Hepatic stellate cell (primary cell): ENCODE measurements around the gene PROM1.

Experiments used
- DNase-seq: peaks from one replicate; pipeline ENCODE4 v3.0.0; 2011; ENCODE audit warnings: low spot score

Gene PROM1

GRCh38 chr4:16025268-16025667, 58.6 kb downstream of the PROM1 start:
- no peak for DNase-seq

- DNase-seq: no peak
These were observed 59.9 kb downstream of the PROM1 start for GRCh38 chr4:16023776-16024408.

- no peak for DNase-seq
These were observed 61.8 kb downstream of the PROM1 start for GRCh38 chr4:16021804-16022560.

GRCh38 chr4:16019649-16020048, 64.2 kb downstream of the PROM1 start:
- no peak for DNase-seq

- no peak for DNase-seq
These were observed 65.0 kb downstream of the PROM1 start for GRCh38 chr4:16018841-16019240.

GRCh38 chr4:16018061-16018676, 65.7 kb downstream of the PROM1 start:
- DNase-seq: no peak

- no peak for DNase-seq
These were observed 67.3 kb downstream of the PROM1 start for GRCh38 chr4:16016536-16016935.

GRCh38 chr4:16011173-16011572, 72.7 kb downstream of the PROM1 start:
- DNase-seq: no peak

- DNase-seq: no peak
These were observed 74.7 kb downstream of the PROM1 start for GRCh38 chr4:16009153-16009552.

GRCh38 chr4:16007471-16008095, 76.2 kb downstream of the PROM1 start:
- DNase-seq: no peak

- DNase-seq: no peak
These were observed 76.9 kb downstream of the PROM1 start for GRCh38 chr4:16006771-16007446.

GRCh38 chr4:16005676-16006075, 78.1 kb downstream of the PROM1 start:
- no peak for DNase-seq

- DNase-seq: peak; percentile 72
These were observed 82.4 kb downstream of the PROM1 start for GRCh38 chr4:16001484-16001858.

- DNase-seq: no peak
These were observed 82.9 kb downstream of the PROM1 start for GRCh38 chr4:16000708-16001483.

GRCh38 chr4:15996773-15997172, 87.0 kb downstream of the PROM1 start:
- DNase-seq: peak; percentile 12

GRCh38 chr4:15995826-15996225, 88.0 kb downstream of the PROM1 start:
- no peak for DNase-seq

GRCh38 chr4:15992167-15992485, 91.7 kb downstream of the PROM1 start:
- DNase-seq: no peak

- DNase-seq: no peak
These were observed 93.1 kb downstream of the PROM1 start for GRCh38 chr4:15990570-15991285.

GRCh38 chr4:15989424-15989823, 94.4 kb downstream of the PROM1 start:
- DNase-seq: no peak

GRCh38 chr4:15988222-15988621, 95.6 kb downstream of the PROM1 start:
- no peak for DNase-seq

- DNase-seq: no peak
These were observed 96.9 kb downstream of the PROM1 start for GRCh38 chr4:15986907-15987306.
